Prostate gland (tissue), 2 donors: ENCODE results near the gene ZC3H12C. TPM values are rescaled to one million over a fixed set of nuclear protein-coding genes. Genes with fewer than 3 reads are reported as not detected.

Experiments
- DNase-seq: peaks from one replicate; pipeline ENCODE4 v3.0.0-alpha.2; 2019; ENCODE audit warnings: low spot score
- H3K27ac ChIP-seq, 2 donors: fragments of 200-600 bp; sonication (generic); 2 replicates each; pipeline ENCODE4 v1.5.1; 2017 to 2019
- H3K27me3 ChIP-seq: fragments of 200-600 bp; sonication (generic); replicated peaks from 2 replicates; pipeline ENCODE4 v1.5.1; 2019; ENCODE audit not compliant: insufficient read depth
- H3K36me3 ChIP-seq, 2 donors: fragments of 200-600 bp; sonication (generic); 1 replicate in 1 of 2; 2 replicates in 1 of 2; pipeline versions ENCODE4 v1.5.1 to v1.8.1; 2017 to 2019
- H3K4me1 ChIP-seq: fragments of 200-600 bp; sonication (generic); replicated peaks from 2 replicates; pipeline ENCODE4 v1.5.1; 2019
- H3K4me3 ChIP-seq, 2 donors: fragments of 200-600 bp; sonication (generic); 2 replicates each; pipeline ENCODE4 v1.5.1; 2017 to 2019
- H3K9me3 ChIP-seq: fragments of 200-600 bp; sonication (generic); 2 replicates; pipeline ENCODE4 v1.5.1; 2017
- CTCF ChIP-seq, 4 experiments: fragments of 200-600 bp in 2 of 4; fragments of 450-650 bp in 2 of 4; sonication (generic) in 2 of 4; IDR thresholded peaks; 1 replicate in 3 of 4; 2 replicates in 1 of 4; pipeline ENCODE4 v1.5.1; 2016 to 2019; ENCODE audit warnings: antibody characterized with exemption in 4 of 4, mild to moderate bottlenecking in 2 of 4, moderate library complexity in 2 of 4
- POLR2A ChIP-seq: fragments of 450-650 bp; IDR thresholded peaks from one replicate; pipeline ENCODE4 v1.6.1; 2016; ENCODE audit warnings: antibody characterized with exemption, mild to moderate bottlenecking
- POLR2AphosphoS5 ChIP-seq: sonication (generic); formaldehyde crosslinking; IDR thresholded peaks from one replicate; pipeline ENCODE4 v1.6.1; 2017; ENCODE audit warnings: antibody characterized with exemption
- WGBS: methylation state at CpG from one replicate; pipeline ENCODE4 v1.1.5; 2018; 5-methylcytosine and 5-hydroxymethylcytosine counted together
- intact Hi-C: fragments of 100-400 bp; cut with DNase I; formaldehyde crosslinking; loops from one replicate; pipeline ENCODE4 v1.14.2; 2022
- total RNA-seq, 2 donors: library from RNA; depleted of rRNA; stranded (reverse); fragments of >200 nt; gene quantifications; one replicate each; pipeline ENCODE4 v1.1.0, GENCODE V29; 2016

The ZC3H12C gene
- total RNA-seq, 2 donors from 2014 or later: 6.5 to 11.9 TPM

GRCh38 chr11:110092111-110092514 lies 1.1 kb upstream of the ZC3H12C start:
- H3K27me3 ChIP-seq: no peaks in the 10 kb centered on the region
- TF ChIP-seq CTCF (IDR thresholded peaks at IDR 0.05) (no peak), POLR2AphosphoS5 (no peak), POLR2A (no peak)
- H3K27ac ChIP-seq: peak overlapping the region; percentile 92
- no peaks in the 10 kb centered on the region for H3K9me3 ChIP-seq
- H3K4me1 ChIP-seq: no peaks in the 10 kb centered on the region
- no peaks in the 10 kb centered on the region for H3K36me3 ChIP-seq
- intact Hi-C loops: loop anchor here (5.0 kb wide), 2 partner anchors 140 to 205 kb away; partner anchors contain the start of gene RDX
- peak overlapping the region; percentile 59 to 72 for H3K4me3 ChIP-seq
- WGBS: 14% methylated on average over 11 of the region's 11 CpGs
- DNase-seq: no peak

GRCh38 chr11:110093407-110094297 lies 460 bp downstream of the ZC3H12C start:
- Histone ChIP-seq H3K9me3 (no peaks in the 10 kb centered on the region), H3K4me1 (no peaks in the 10 kb centered on the region), H3K36me3 (no peaks in the 10 kb centered on the region), H3K27ac (peak overlapping the region; percentile 92), H3K27me3 (no peaks in the 10 kb centered on the region), H3K4me3 (peak overlapping the region; percentile 59 to 72)
- intact Hi-C loops: loop anchor here (5.0 kb wide), 2 partner anchors 141 to 204 kb away; partner anchors contain the start of gene RDX
- WGBS: 1% methylated on average over 58 of the region's 80 CpGs
- peak; percentile 43 for DNase-seq
- TF ChIP-seq POLR2A: no peak
- TF ChIP-seq CTCF (IDR thresholded peaks at IDR 0.05): no peak
- TF ChIP-seq POLR2AphosphoS5: no peak

GRCh38 chr11:110094298-110095285 lies 1.4 kb downstream of the ZC3H12C start:
- no peaks in the 10 kb centered on the region for H3K27me3 ChIP-seq
- no peaks in the 10 kb centered on the region for H3K36me3 ChIP-seq
- DNase-seq: no peak
- TF ChIP-seq CTCF (IDR thresholded peaks at IDR 0.05): no peak
- TF ChIP-seq POLR2A: no peak
- H3K4me3 ChIP-seq: peak overlapping the region; percentile 59 to 72
- peak overlapping the region; percentile 92 for H3K27ac ChIP-seq
- no peaks in the 10 kb centered on the region for H3K4me1 ChIP-seq
- intact Hi-C loops: loop anchor here (5.0 kb wide), 2 partner anchors 142 to 203 kb away; partner anchors contain the start of gene RDX
- no peaks in the 10 kb centered on the region for H3K9me3 ChIP-seq
- 36% methylated on average over 9 of the region's 9 CpGs for WGBS

- WGBS: 78% methylated on average over 5 of the region's 5 CpGs
- intact Hi-C loops: no loop called here
- no peak overlapping the region for H3K27ac ChIP-seq
- no peaks in the 10 kb centered on the region for H3K27me3 ChIP-seq
- H3K4me3 ChIP-seq: no peak overlapping the region
- H3K4me1 ChIP-seq: no peaks in the 10 kb centered on the region
- no peak for DNase-seq
- TF ChIP-seq CTCF (IDR thresholded peaks at IDR 0.05) (no peak), POLR2AphosphoS5 (no peak), POLR2A (no peak)
- no peaks in the 10 kb centered on the region for H3K9me3 ChIP-seq
- H3K36me3 ChIP-seq: no peaks in the 10 kb centered on the region
These were observed 2.4 kb downstream of the ZC3H12C start for GRCh38 chr11:110095554-110095953.
